Loucy (cell line): ENCODE measurements around the gene EDIL3.

Source experiments
- H2AFZ ChIP-seq: fragments of 200-600 bp; sonication (generic); 2 replicates; pipeline ENCODE4 v1.6.0; 2016; ENCODE audit warnings: antibody characterized with exemption, mild to moderate bottlenecking, low read length, moderate library complexity
- H3F3A ChIP-seq: fragments of 200-600 bp; 2 replicates; pipeline ENCODE4 v1.6.0; 2016; ENCODE audit warnings: antibody characterized with exemption, low read depth, mild to moderate bottlenecking
- H3K27me3 ChIP-seq: fragments of 200-600 bp; sonication (generic); 2 replicates; pipeline ENCODE4 v1.6.1; 2014; ENCODE audit warnings: low read length, mild to moderate bottlenecking; ENCODE audit not compliant: insufficient read depth, poor library complexity, severe bottlenecking
- H3K36me3 ChIP-seq: fragments of 200-600 bp; sonication (generic); 2 replicates; pipeline ENCODE4 v1.6.1; 2016; ENCODE audit warnings: low read length; ENCODE audit not compliant: insufficient read depth
- H3K4me1 ChIP-seq: fragments of 200-600 bp; sonication (generic); 2 replicates; pipeline ENCODE4 v1.5.1; 2014; ENCODE audit warnings: low read length, mild to moderate bottlenecking; ENCODE audit not compliant: insufficient read depth, poor library complexity, severe bottlenecking
- H3K4me2 ChIP-seq: fragments of 200-600 bp; sonication (generic); 2 replicates; pipeline ENCODE4 v1.6.0; 2014; ENCODE audit warnings: antibody characterized with exemption, low read length, low read depth, mild to moderate bottlenecking; ENCODE audit not compliant: poor library complexity, severe bottlenecking
- H3K4me3 ChIP-seq: fragments of 200-600 bp; sonication (generic); 2 replicates; pipeline ENCODE4 v1.5.1; 2014; ENCODE audit warnings: low read length, mild to moderate bottlenecking, mixed read lengths; ENCODE audit not compliant: poor library complexity, severe bottlenecking
- H3K79me2 ChIP-seq: fragments of 200-600 bp; sonication (generic); 2 replicates; pipeline ENCODE4 v1.6.1; 2014; ENCODE audit warnings: low read length; ENCODE audit not compliant: insufficient read depth
- H3K9ac ChIP-seq: fragments of 200-600 bp; sonication (generic); 2 replicates; pipeline ENCODE4 v1.6.0; 2014; ENCODE audit warnings: mild to moderate bottlenecking, low read depth, low read length, moderate library complexity; ENCODE audit not compliant: poor library complexity, severe bottlenecking
- H3K9me2 ChIP-seq: fragments of 200-600 bp; sonication (generic); replicated peaks from 2 replicates; pipeline ENCODE4 v1.6.1; 2016; ENCODE audit warnings: low read depth, low read length, mixed read lengths
- H3K9me3 ChIP-seq: fragments of 200-600 bp; sonication (generic); 2 replicates; pipeline ENCODE4 v1.6.1; 2014; ENCODE audit warnings: mild to moderate bottlenecking, antibody characterized with exemption, low read length, low read depth; ENCODE audit not compliant: insufficient read depth
- H4K20me1 ChIP-seq: fragments of 200-600 bp; sonication (generic); 2 replicates; pipeline ENCODE4 v1.6.0; 2014; ENCODE audit warnings: antibody characterized with exemption, low read length, mild to moderate bottlenecking; ENCODE audit not compliant: insufficient read depth, poor library complexity, severe bottlenecking
- EZH2phosphoT487 ChIP-seq: fragments of 200-600 bp; IDR thresholded peaks from 2 replicates; pipeline ENCODE4 v1.6.1; 2018; ENCODE audit warnings: antibody characterized with exemption, mild to moderate bottlenecking, moderate library complexity, borderline replicate concordance
- TF ChIP-seq, protein P1 (sequence below): fragments of 200-600 bp; sonication (generic); conservative IDR thresholded peaks from 2 replicates; pipeline ENCODE4 v1.5.1; 2014; ENCODE audit warnings: mild to moderate bottlenecking, antibody characterized with exemption, low read length

The EDIL3 gene

DNA sequence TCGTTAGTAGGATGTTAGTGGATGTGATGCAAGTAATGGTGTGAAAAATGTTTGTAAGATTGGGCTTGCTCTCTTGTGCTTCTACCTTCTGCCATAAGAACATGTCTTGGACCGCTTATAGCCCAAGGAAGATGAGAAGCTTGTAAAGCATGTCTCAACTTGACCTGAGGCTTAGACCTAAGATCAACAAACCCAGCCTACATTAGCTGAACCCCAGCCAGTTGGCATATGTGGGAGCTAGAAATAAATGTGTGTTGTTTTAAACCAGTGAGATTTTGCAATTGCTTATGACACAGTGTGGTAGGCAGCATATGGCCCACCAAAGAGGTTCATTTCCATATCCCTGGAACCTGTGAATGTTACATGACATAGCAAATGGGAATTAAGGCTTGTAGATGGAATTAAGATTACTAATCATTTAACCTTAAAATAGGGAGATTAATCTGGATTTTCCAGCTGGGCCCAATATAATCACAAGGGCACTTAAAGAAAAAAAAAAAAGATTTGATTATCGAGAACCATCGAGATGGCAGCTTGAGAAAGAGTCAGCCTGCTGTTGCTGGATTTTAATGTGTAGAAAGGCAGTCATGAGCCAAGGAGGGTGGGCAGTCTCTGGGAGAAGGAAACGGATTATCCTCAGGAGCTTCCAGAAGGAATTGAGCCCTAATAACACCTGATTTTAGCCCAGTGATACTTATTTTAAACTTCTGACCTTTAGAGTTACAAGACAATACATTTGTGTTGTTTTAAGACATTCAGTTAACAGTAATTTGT is 27.3 kb upstream of the EDIL3 start:
- Histone ChIP-seq H3K27me3 (no peaks in the 10 kb centered on the region), H3K36me3 (no peaks in the 10 kb centered on the region), H3K4me2 (no peak overlapping the region), H3K9ac (no peak overlapping the region), H3K79me2 (no peaks in the 10 kb centered on the region), H3K9me3 (no peaks in the 10 kb centered on the region), H3K9me2 (peaks cover 6% of the 10 kb centered on the region; the same call in 1 of the 2 replicates), H3F3A (no peaks in the 10 kb centered on the region), H2AFZ (no peak overlapping the region), H4K20me1 (no peaks in the 10 kb centered on the region), H3K4me1 (no peaks in the 10 kb centered on the region), H3K4me3 (no peak overlapping the region)
- TF ChIP-seq EZH2phosphoT487, result no peak
- TF ChIP-seq, protein P1, sequence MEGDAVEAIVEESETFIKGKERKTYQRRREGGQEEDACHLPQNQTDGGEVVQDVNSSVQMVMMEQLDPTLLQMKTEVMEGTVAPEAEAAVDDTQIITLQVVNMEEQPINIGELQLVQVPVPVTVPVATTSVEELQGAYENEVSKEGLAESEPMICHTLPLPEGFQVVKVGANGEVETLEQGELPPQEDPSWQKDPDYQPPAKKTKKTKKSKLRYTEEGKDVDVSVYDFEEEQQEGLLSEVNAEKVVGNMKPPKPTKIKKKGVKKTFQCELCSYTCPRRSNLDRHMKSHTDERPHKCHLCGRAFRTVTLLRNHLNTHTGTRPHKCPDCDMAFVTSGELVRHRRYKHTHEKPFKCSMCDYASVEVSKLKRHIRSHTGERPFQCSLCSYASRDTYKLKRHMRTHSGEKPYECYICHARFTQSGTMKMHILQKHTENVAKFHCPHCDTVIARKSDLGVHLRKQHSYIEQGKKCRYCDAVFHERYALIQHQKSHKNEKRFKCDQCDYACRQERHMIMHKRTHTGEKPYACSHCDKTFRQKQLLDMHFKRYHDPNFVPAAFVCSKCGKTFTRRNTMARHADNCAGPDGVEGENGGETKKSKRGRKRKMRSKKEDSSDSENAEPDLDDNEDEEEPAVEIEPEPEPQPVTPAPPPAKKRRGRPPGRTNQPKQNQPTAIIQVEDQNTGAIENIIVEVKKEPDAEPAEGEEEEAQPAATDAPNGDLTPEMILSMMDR, result no peak

DNA sequence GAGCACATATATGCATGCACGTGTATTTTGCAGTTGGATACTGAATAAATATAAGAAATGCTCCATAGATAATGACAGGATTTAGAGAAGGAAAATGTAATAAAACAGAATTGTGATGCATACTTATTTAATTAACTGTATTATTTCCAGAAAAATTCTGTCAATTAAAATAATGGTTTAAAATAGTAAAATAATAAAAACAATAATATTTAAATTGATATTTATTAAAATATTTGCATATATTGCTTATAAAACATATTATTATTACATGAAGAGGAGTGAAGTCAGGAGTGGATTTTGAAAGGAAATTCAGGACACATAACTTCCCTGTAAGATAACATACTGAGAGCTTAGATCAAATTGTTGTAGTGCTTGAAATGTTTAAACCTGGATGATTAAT is 21.4 kb upstream of the EDIL3 start:
- Histone ChIP-seq H3K4me2 (no peak overlapping the region), H3K27me3 (no peaks in the 10 kb centered on the region)

DNA sequence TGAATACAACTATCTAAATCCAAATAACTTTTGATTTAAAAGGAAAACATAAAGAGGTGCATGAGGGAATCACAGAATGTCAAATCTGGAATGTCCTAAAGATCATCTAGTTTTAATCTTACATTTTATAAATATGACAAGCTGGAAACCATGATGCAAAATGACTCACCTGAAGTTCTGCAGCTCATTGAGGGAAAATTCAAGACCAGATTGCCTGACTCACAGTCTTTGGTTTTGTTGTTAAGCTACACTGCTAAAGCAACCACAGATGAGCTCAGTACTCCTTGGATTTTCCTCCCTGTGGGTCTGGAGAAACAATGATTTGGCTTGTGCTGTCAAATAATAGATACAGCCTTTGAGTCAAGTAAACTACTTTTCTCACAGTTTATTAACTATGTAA is 19.1 kb upstream of the EDIL3 start:
- no peaks in the 10 kb centered on the region for H4K20me1 ChIP-seq
- H3K4me3 ChIP-seq, result no peak overlapping the region
- no peaks in the 10 kb centered on the region for H3F3A ChIP-seq
- no peaks in the 10 kb centered on the region for H3K79me2 ChIP-seq
- H2AFZ ChIP-seq, result no peak overlapping the region
- no peaks in the 10 kb centered on the region for H3K4me1 ChIP-seq
- H3K4me2 ChIP-seq, result no peak overlapping the region
- H3K36me3 ChIP-seq, result no peaks in the 10 kb centered on the region
- TF ChIP-seq EZH2phosphoT487, result no peak
- TF ChIP-seq, protein P1, result no peak
- H3K9me3 ChIP-seq, result no peaks in the 10 kb centered on the region
- H3K9me2 ChIP-seq, result peaks cover 6% of the 10 kb centered on the region; the same call in 1 of the 2 replicates
- no peak overlapping the region for H3K9ac ChIP-seq
- no peaks in the 10 kb centered on the region for H3K27me3 ChIP-seq

More for the DNA sequence above, 21.4 kb upstream of the EDIL3 start:
- Histone ChIP-seq H3K9me3 (no peaks in the 10 kb centered on the region), H3K79me2 (no peaks in the 10 kb centered on the region), H3F3A (no peaks in the 10 kb centered on the region), H4K20me1 (no peaks in the 10 kb centered on the region), H3K4me1 (no peaks in the 10 kb centered on the region), H3K4me3 (no peak overlapping the region), H2AFZ (no peak overlapping the region), H3K9me2 (peaks cover 6% of the 10 kb centered on the region; the same call in 1 of the 2 replicates), H3K36me3 (no peaks in the 10 kb centered on the region), H3K9ac (no peak overlapping the region)
- TF ChIP-seq, protein P1, result no peak
- no peak for TF ChIP-seq EZH2phosphoT487
